Measurements from ENCODE around the gene IGFBP6.

GRCh38 chr12:53107122-53107521 lies 9.7 kb downstream of the IGFBP6 start:
- TF ChIP-seq GATA2 (IDR thresholded peaks at IDR 0.05; ENCODE audit: low read depth, low read length) = no peak
- no peak for TF ChIP-seq GATA3 (IDR thresholded peaks at IDR 0.05; ENCODE audit: low read depth, low read length)

Data from SH-SY5Y (cell line).